HUES64 (cell line): ENCODE results near the gene CAMKK1.

ENCODE experiments used
- H3K27ac ChIP-seq: 2 replicates; pipeline ENCODE4 v1.7.0; 2013; ENCODE audit warnings: low read depth, low read length, inconsistent platforms
- H3K27me3 ChIP-seq: 2 replicates; pipeline ENCODE4 v1.6.1; 2013; ENCODE audit warnings: mild to moderate bottlenecking, low read length; ENCODE audit not compliant: insufficient read depth
- H3K36me3 ChIP-seq: 2 replicates; pipeline ENCODE4 v1.6.1; 2013; ENCODE audit warnings: mild to moderate bottlenecking, low read length; ENCODE audit not compliant: insufficient read depth
- H3K4me1 ChIP-seq: 2 replicates; pipeline ENCODE4 v1.6.1; 2013; ENCODE audit warnings: mild to moderate bottlenecking, low read length, moderate library complexity; ENCODE audit not compliant: insufficient read depth
- H3K4me3 ChIP-seq: 2 replicates; pipeline ENCODE4 v1.5.1; 2013; ENCODE audit warnings: mild to moderate bottlenecking, low read length, moderate library complexity
- H3K9ac ChIP-seq: 2 replicates; pipeline ENCODE4 v1.6.1; 2013; ENCODE audit warnings: mild to moderate bottlenecking, low read depth, low read length
- H3K9me3 ChIP-seq: 2 replicates; pipeline ENCODE4 v1.6.1; 2013; ENCODE audit warnings: low read depth, low read length; ENCODE audit not compliant: insufficient read depth
- WGBS: fragments of 150-250, 120-280 bp; methylation state at CpG from one replicate; pipeline ENCODE4 v1.1.7; 2013; ENCODE audit warnings: missing lambda C conversion rate; 5-methylcytosine and 5-hydroxymethylcytosine counted together

CAMKK1 gene

DNA sequence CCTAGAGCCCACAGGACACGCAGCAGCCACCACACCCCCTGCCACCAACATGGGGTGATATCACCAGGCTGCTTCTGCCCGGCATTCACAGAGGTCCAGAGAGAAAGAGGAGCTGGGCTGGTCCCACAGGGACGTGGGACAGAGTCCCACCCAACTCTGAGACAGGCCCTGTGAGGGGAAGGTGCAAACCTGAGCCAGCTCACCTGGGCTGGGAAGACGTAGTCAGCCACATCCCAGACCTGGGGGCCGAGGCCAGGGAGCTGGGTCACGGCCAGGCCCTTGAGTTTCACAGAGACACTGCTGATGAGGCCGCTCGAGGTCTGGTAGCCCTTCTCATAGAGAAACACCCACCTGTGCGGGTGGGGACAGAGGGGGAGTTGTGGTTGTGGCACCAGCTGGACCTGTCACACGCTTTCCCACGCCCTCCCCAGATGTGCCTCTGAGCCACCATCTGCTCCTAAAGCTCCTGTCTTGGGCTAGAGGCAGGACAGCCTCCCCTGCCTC is 12.2 kb upstream of the CAMKK1 start:
- H3K27me3 ChIP-seq: no peaks in the 10 kb centered on the region; the same call in 1 of the 2 replicates
- H3K4me3 ChIP-seq: no peak overlapping the region
- H3K36me3 ChIP-seq: no peaks in the 10 kb centered on the region
- peaks cover 20% of the 10 kb centered on the region for H3K4me1 ChIP-seq
- 66% methylated on average over 11 of the region's 11 CpGs for WGBS
- H3K9me3 ChIP-seq: no peaks in the 10 kb centered on the region
- no peak overlapping the region for H3K9ac ChIP-seq
- H3K27ac ChIP-seq: no peak overlapping the region; the same call in 1 of the 2 replicates

DNA sequence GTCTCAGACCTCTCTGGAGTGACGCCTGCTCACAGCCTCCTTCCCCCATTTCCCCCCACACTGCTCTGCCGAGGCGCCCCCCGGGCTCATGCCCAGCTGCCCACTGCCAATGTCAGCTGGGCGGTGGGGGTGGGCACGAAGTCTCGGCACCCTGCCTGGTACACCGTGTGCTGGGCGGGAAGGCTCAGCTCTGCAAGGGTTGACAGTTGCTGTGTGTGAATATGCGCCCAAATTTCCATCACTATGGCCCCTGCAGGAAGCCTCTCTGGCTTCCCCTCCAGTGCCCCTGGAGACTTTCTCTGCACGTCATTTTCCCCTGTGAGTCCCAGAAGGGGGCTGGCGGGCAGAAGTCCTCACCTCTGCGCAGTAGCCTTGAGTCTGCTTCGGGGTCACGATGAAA is 11.6 kb upstream of the CAMKK1 start:
- Histone ChIP-seq H3K27ac (no peak overlapping the region; the same call in 1 of the 2 replicates), H3K9ac (no peak overlapping the region), H3K9me3 (no peaks in the 10 kb centered on the region), H3K4me3 (no peak overlapping the region), H3K4me1 (peaks cover 20% of the 10 kb centered on the region), H3K27me3 (no peaks in the 10 kb centered on the region; the same call in 1 of the 2 replicates), H3K36me3 (no peaks in the 10 kb centered on the region)
- WGBS: 11% methylated on average over 15 of the region's 15 CpGs

DNA sequence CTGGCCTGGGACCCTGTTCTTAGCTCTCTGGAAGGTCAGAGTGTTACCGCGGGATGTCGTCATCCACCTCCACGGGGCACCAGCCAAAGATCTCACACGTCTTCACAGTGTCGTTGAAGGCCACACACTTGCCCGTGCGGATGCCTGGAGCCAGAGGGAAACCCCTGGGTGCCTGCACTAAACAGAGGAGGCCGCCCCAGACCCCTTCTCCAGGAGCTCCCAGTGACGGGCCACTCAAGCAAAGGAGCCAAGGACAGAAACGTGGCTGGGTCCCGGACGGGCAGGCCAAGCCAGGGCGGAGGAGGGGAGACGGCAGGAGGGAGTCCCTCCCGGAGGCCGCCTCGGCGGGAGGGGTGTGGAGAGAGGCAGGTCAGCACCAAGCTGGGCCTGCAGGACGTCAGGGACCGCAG is 11.0 kb upstream of the CAMKK1 start:
- Histone ChIP-seq H3K9ac (no peak overlapping the region), H3K4me3 (no peak overlapping the region), H3K27ac (peak overlapping the region; percentile 25; the same call in 1 of the 2 replicates)

DNA sequence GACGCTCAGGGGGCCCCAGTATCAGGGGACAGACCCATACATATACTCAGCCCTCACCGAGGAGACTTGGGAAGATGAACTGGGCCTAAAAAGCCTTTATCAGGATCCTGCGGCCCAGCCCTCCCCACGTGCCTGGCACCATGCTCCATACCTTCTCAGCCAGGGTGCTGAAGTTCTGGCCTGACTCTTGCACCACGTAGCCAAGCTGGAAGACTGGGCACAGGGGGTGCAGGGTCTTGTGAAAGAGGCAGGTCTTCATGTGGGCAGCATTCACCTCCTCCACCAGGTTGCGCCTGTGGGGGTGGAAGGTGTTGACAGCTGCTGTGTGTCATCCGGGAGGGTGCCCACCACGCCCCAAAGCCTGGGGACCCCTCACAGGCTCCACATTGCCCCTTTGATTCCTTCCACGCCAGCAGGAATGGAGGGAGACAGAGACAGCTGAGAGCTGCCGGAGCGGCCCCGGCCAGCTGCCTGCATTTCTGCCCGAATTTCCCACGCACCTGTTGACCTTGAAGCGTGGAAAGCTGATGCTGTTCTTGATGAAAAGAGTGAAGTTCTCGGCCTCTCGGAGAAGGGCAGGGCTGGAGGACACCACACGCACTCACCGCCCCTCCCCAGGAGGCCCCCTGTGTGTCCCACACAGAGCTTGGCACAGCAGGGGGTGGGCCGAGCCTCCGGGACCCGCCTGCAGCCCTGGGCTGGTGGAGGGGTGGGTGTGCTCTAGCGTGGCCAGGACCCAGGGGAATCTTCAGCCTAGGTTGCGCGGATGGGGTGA is 10.4 kb upstream of the CAMKK1 start:
- no peak overlapping the region for H3K9ac ChIP-seq
- peaks cover 20% of the 10 kb centered on the region for H3K4me1 ChIP-seq
- H3K9me3 ChIP-seq: no peaks in the 10 kb centered on the region

More for the DNA sequence above, 11.0 kb upstream of the CAMKK1 start:
- Histone ChIP-seq H3K36me3 (no peaks in the 10 kb centered on the region), H3K27me3 (no peaks in the 10 kb centered on the region; the same call in 1 of the 2 replicates), H3K9me3 (no peaks in the 10 kb centered on the region), H3K4me1 (peaks cover 20% of the 10 kb centered on the region)
- 27% methylated on average over 21 of the region's 21 CpGs for WGBS

DNA sequence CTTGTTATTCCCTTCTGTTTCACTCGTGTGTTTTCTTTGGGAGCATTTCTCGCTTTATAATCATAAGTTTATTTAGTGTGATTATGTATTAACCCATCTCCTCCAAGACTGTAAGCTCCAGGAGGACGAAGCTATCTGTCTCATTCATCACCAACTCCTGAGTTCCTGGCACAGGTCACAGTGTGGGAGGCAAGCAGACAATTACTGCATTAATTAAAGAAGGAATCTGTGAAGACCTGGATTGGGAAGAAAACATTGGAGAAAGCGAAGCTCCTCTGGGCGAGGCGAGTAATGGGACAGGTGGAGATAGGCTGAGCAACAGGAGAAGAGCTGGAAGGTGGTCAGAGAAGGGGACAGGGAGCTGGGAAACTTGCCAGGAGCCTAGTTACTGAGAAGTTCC is 7.8 kb upstream of the CAMKK1 start:
- no peaks in the 10 kb centered on the region for H3K36me3 ChIP-seq
- 91% methylated on average over 3 of the region's 6 CpGs for WGBS
- no peak overlapping the region for H3K4me3 ChIP-seq
- no peak overlapping the region for H3K27ac ChIP-seq
- no peaks in the 10 kb centered on the region; the same call in 1 of the 2 replicates for H3K27me3 ChIP-seq
- peaks cover 20% of the 10 kb centered on the region for H3K4me1 ChIP-seq
- H3K9me3 ChIP-seq: no peaks in the 10 kb centered on the region
- H3K9ac ChIP-seq: no peak overlapping the region

More for the DNA sequence above, 10.4 kb upstream of the CAMKK1 start:
- Histone ChIP-seq H3K27ac (no peak overlapping the region), H3K36me3 (no peaks in the 10 kb centered on the region), H3K27me3 (no peaks in the 10 kb centered on the region; the same call in 1 of the 2 replicates), H3K4me3 (no peak overlapping the region)
- WGBS: 77% methylated on average over 25 of the region's 25 CpGs

DNA sequence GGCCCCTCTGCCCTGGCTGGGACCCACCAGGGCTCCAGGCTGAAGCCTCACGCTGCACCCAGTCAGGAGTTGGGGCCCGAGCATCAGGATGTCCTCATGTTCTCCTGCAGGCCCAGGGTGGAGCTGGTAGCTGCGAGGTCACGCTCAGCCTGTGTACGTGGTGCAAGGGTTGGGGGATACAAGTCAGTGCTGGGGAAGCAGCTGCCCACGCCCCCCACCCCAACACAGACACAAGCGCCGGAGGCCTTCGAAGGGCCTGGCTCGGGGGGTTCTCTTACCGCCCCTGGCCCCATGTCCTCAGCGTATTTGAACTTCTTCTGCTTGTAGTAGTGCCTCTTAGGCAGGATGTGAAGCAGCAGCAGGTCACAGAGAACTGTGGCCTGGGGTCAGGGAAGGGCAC is 4.9 kb upstream of the CAMKK1 start:
- Histone ChIP-seq H3K4me1 (0 out of 2 replicates have a peak, but pooled peaks cover 6% of the 10 kb centered on the region), H3K36me3 (no peaks in the 10 kb centered on the region), H3K27ac (no peak overlapping the region), H3K9me3 (no peaks in the 10 kb centered on the region), H3K9ac (no peak overlapping the region), H3K27me3 (no peaks in the 10 kb centered on the region), H3K4me3 (no peak overlapping the region)
- 95% methylated on average over 12 of the region's 12 CpGs for WGBS

DNA sequence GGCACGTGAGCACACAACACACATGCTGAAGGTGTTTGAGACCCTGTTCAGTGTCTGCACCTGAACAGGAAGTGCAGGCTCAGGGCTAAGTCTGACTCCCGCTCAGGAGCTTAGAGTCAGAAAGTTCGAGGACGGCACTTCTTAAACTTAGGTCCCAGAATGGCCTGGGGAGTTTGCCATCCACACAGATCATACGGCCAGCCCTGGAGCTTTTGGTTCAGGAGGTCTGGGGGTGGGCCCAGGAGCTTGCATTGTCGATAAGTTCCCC is 4.0 kb upstream of the CAMKK1 start:
- WGBS: 89% methylated on average over 6 of the region's 6 CpGs
- H3K27ac ChIP-seq: no peak overlapping the region
- no peaks in the 10 kb centered on the region for H3K9me3 ChIP-seq
- H3K4me3 ChIP-seq: no peak overlapping the region
- no peak overlapping the region for H3K9ac ChIP-seq
- no peaks in the 10 kb centered on the region for H3K27me3 ChIP-seq
- H3K4me1 ChIP-seq: 0 out of 2 replicates have a peak, but pooled peaks cover 6% of the 10 kb centered on the region
- H3K36me3 ChIP-seq: no peaks in the 10 kb centered on the region

DNA sequence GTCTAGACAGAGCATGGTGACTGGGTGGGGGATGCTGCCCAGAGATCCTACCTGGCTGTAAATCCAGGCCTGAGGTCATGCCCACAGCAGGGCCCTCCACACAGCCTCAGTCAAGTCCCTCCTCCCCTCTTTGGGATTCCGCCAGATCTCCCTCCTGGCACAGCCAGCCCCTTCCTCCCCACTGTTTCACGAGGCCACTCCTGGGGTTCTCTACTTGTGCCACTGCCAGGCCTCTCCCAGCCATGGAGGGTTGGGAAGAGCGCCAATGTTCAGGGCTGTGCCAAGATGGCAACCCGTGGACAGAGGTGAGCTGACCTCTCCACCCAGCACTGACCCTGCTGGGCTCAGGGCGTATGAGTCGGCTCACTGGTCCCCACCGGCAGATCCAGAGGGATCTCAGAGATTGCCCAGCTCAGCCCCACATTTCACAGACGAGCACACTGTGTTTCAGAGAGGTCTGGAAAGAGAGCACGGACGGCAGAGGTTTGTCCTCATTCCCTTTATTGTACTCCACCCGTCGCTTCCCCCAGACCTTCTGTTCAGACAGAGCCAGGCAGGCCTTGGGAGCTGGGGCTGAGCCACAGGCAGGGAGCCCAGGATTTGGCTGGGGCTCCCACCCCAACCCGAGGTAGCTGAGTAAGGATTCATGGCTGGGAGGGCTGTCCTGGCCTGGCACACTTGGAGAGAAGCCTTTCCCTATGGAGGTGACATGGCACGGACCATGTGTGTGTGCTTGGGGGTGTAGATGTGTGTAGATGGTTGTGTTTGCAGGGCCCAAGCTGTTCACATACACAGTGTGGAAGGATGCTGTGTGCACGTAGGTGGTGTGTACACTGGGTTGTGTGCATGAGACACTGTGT is 3.5 kb upstream of the CAMKK1 start:
- Histone ChIP-seq H3K27ac (no peak overlapping the region), H3K4me1 (peaks cover 11% of the 10 kb centered on the region; the same call in 1 of the 2 replicates), H3K9me3 (no peaks in the 10 kb centered on the region), H3K27me3 (no peaks in the 10 kb centered on the region), H3K4me3 (no peak overlapping the region), H3K36me3 (no peaks in the 10 kb centered on the region), H3K9ac (no peak overlapping the region)
- 85% methylated on average over 15 of the region's 15 CpGs for WGBS

DNA sequence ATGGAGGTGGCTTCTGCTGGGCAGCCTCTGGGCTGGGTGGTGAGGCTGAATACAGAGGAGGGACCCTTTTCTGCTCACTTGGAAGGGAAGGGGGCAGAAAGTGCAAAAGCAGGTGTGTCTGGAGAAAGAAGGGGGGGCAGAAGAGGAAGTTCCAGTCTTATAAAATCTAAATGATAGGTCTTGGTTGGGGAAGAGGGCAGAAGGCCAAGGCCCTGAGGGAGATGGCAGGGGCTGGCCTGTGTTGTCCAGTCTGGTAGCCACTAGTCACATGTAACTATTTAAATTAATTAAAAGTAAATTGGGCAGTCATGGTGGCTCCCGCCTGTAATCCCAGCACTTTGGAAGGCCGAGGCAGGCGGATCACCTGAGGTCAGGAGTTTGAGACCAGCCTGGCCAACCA is 2.5 kb upstream of the CAMKK1 start:
- Histone ChIP-seq H3K27me3 (peaks cover 4% of the 10 kb centered on the region; the same call in 1 of the 2 replicates), H3K36me3 (no peaks in the 10 kb centered on the region), H3K9ac (no peak overlapping the region), H3K9me3 (no peaks in the 10 kb centered on the region), H3K4me3 (no peak overlapping the region), H3K27ac (no peak overlapping the region), H3K4me1 (peaks cover 17% of the 10 kb centered on the region)
- 92% methylated on average over 3 of the region's 3 CpGs for WGBS

DNA sequence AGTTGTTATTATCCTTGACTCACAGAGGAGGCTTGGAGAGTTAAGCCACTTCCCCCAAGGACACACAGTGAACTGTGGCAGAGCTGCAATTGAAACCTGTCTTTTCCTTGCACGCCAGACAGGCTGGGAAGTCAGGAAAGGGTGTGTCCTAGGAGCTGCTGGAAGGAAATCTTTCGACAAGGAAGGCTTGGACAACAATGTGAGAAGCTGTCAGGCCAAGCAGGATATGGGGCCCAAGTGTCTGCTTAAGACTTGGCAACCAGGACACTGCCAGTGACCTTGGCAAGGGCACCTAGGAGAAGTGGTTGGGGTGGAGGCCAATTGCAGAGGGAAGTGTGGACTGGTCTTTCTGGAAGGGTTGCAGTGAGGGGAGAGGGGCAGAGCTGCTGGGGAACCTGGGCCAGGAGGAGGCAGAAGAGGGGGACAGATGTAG is 2.1 kb upstream of the CAMKK1 start:
- Histone ChIP-seq H3K4me1 (peaks cover 17% of the 10 kb centered on the region), H3K36me3 (no peaks in the 10 kb centered on the region), H3K4me3 (no peak overlapping the region), H3K27me3 (peaks cover 4% of the 10 kb centered on the region; the same call in 1 of the 2 replicates), H3K27ac (no peak overlapping the region), H3K9ac (no peak overlapping the region), H3K9me3 (no peaks in the 10 kb centered on the region)
- WGBS: 80% methylated on average over 2 of the region's 2 CpGs

DNA sequence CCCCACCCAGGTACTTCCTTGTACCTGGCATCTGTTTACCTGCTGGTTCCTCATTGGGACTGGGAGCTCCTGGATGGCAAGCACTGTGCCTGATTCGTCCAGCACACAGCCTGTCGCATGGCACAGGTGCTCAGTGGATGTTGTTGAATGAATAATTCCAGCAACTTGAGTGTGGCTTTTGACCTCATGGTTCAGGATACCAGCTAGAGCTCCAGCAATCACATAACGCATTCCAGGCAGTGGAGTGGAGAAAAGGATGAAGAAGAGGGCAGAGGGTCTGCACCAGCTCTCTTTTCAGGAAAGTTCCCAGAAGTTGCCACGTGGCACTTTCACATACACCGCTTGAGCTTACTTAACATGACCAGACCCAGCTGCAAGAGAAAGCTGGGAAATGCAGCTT is 1.3 kb upstream of the CAMKK1 start:
- Histone ChIP-seq H3K9ac (no peak overlapping the region), H3K4me1 (peaks cover 18% of the 10 kb centered on the region), H3K9me3 (no peaks in the 10 kb centered on the region), H3K27ac (no peak overlapping the region), H3K36me3 (no peaks in the 10 kb centered on the region), H3K27me3 (peaks cover 4% of the 10 kb centered on the region; the same call in 1 of the 2 replicates), H3K4me3 (no peak overlapping the region)
- 91% methylated on average over 5 of the region's 5 CpGs for WGBS
